ENCODE data around the gene AK3. TPM values are rescaled to one million over a fixed set of nuclear protein-coding genes. Genes with fewer than 3 reads are reported as not detected.

Gene AK3
- total RNA-seq, 4 donors from 2014 or later, result 81.3 to 102 (median 92.9) TPM

GRCh38 chr9:4680173-4680525 is 60.9 kb downstream of the AK3 start:
- intact Hi-C loops (cut with DNase I; ENCODE audit: low total_unique reads), result loop anchor here (10.0 kb wide), 1 partner anchor 55 kb away; no protein-coding TSS in a partner anchor
- no peak for DNase-seq (ENCODE audit: low spot score in 2 of 2)
- TF ChIP-seq POLR2A (IDR thresholded peaks at IDR 0.05), result no peak
- TF ChIP-seq CTCF (IDR thresholded peaks at IDR 0.05), result no peak
- WGBS, 2 donors, result 1% methylated on average over 10 of the region's 10 CpGs
- H3K4me3 ChIP-seq (ENCODE audit: low read depth, poor library complexity, severe bottlenecking), result peak overlapping the region; percentile 68

- peak; percentile 97 to 100 for DNase-seq (ENCODE audit: low spot score in 2 of 2)
- peak within 1 kb of the TSS; percentile 68 for H3K4me3 ChIP-seq (ENCODE audit: low read depth, poor library complexity, severe bottlenecking)
- 0 to 1% methylated on average over 43 to 64 of the region's 66 CpGs for WGBS, 2 donors
- intact Hi-C loops (cut with DNase I; ENCODE audit: low total_unique reads), result loop anchor here (10.0 kb wide), 1 partner anchor 55 kb away; no protein-coding TSS in a partner anchor
- TF ChIP-seq POLR2A (IDR thresholded peaks at IDR 0.05), result peak in 1 of 2 donors; percentile 92
- peak in 1 of 3 donors; percentile 74 for TF ChIP-seq CTCF (IDR thresholded peaks at IDR 0.05)
These were observed 61.5 kb downstream of the AK3 start, which contains the start of gene CDC37L1 for GRCh38 chr9:4679268-4680172. Gene CDC37L1 (plus strand): TSS chr9:4679569. CDS start chr9:4679768, 199 bp downstream.

- intact Hi-C loops (cut with DNase I; ENCODE audit: low total_unique reads), result no loop called here
- WGBS, 2 donors, result 0% methylated on average over 16 of the region's 16 CpGs
- DNase-seq (ENCODE audit: low spot score in 2 of 2), result no peak
- no peak for TF ChIP-seq POLR2A (IDR thresholded peaks at IDR 0.05)
- TF ChIP-seq CTCF (IDR thresholded peaks at IDR 0.05), result no peak
- H3K4me3 ChIP-seq (ENCODE audit: low read depth, poor library complexity, severe bottlenecking), result peak overlapping the region; percentile 45
These were observed 62.2 kb downstream of the AK3 start for GRCh38 chr9:4678679-4679267.

GRCh38 chr9:4677392-4677791 is 63.6 kb downstream of the AK3 start:
- 94 to 98% methylated on average over 3 of the region's 3 CpGs for WGBS, 2 donors
- DNase-seq (ENCODE audit: low spot score in 2 of 2), result no peak
- TF ChIP-seq POLR2A (IDR thresholded peaks at IDR 0.05) (no peak), CTCF (IDR thresholded peaks at IDR 0.05) (no peak)
- intact Hi-C loops (cut with DNase I; ENCODE audit: low total_unique reads), result no loop called here
- no peak overlapping the region for H3K4me3 ChIP-seq (ENCODE audit: low read depth, poor library complexity, severe bottlenecking)

- no peak overlapping the region for H3K4me3 ChIP-seq (ENCODE audit: low read depth, poor library complexity, severe bottlenecking)
- TF ChIP-seq POLR2A (IDR thresholded peaks at IDR 0.05) (no peak), CTCF (IDR thresholded peaks at IDR 0.05) (no peak)
- intact Hi-C loops (cut with DNase I; ENCODE audit: low total_unique reads), result no loop called here
- no peak for DNase-seq (ENCODE audit: low spot score in 2 of 2)
These were observed 66.2 kb downstream of the AK3 start for GRCh38 chr9:4674783-4675182.
